HepG2 (cell line): Measurements from ENCODE around the gene ZNF341. TPM values are rescaled to one million over a fixed set of nuclear protein-coding genes. Genes with fewer than 3 reads are reported as not detected.

Experiments
- EHMT2 ChIP-seq: fragments of 200-600 bp; sonication (generic); IDR thresholded peaks from 2 replicates; pipeline ENCODE4 v1.7.0; 2017; ENCODE audit warnings: antibody characterized with exemption, low read depth, low read length, borderline replicate concordance
- HDAC1 ChIP-seq: sonication (generic); formaldehyde crosslinking; IDR thresholded peaks from 2 replicates; pipeline ENCODE4 v1.5.1; 2020; ENCODE audit warnings: mild to moderate bottlenecking, missing genetic modification reagents
- KDM1A ChIP-seq: IDR thresholded peaks from 2 replicates; pipeline ENCODE4 v1.6.1; 2016; ENCODE audit warnings: missing compliant biosample characterization
- KMT2A ChIP-seq: sonication (generic); formaldehyde crosslinking; IDR thresholded peaks from 2 replicates; pipeline ENCODE4 v1.4.0; 2020; ENCODE audit warnings: missing genetic modification reagents
- MEF2D ChIP-seq: sonication (generic); formaldehyde crosslinking; IDR thresholded peaks from 2 replicates; pipeline ENCODE4 v1.5.1; 2020; ENCODE audit warnings: mild to moderate bottlenecking, missing genetic modification reagents
- POGZ ChIP-seq: sonication (generic); formaldehyde crosslinking; IDR thresholded peaks from 2 replicates; pipeline ENCODE4 v1.4.0; 2020; ENCODE audit warnings: mild to moderate bottlenecking, missing genetic modification reagents
- PRPF4 ChIP-seq: fragments of 200-400 bp; formaldehyde crosslinking; IDR thresholded peaks from 2 replicates; pipeline ENCODE4 v1.6.1; 2016; ENCODE audit warnings: low read length, low read depth; ENCODE audit not compliant: poor library complexity, severe bottlenecking
- SKI ChIP-seq: fragments of 450-650 bp; IDR thresholded peaks from one replicate; pipeline ENCODE4 v1.6.1; 2018; ENCODE audit warnings: mild to moderate bottlenecking; ENCODE audit not compliant: partially characterized antibody
- TEAD3 ChIP-seq: optimal IDR thresholded peaks from 2 replicates; pipeline ENCODE3; 2016; ENCODE audit warnings: borderline replicate concordance
- WIZ ChIP-seq: sonication (generic); formaldehyde crosslinking; IDR thresholded peaks from 2 replicates; pipeline ENCODE4 v1.5.1; 2020; ENCODE audit warnings: mild to moderate bottlenecking, missing genetic modification reagents
- ZNF20 ChIP-seq: sonication (generic); formaldehyde crosslinking; IDR thresholded peaks from 2 replicates; pipeline ENCODE4 v1.4.0; 2020; ENCODE audit warnings: mild to moderate bottlenecking, moderate library complexity, missing genetic modification reagents
- ZNF263 ChIP-seq: sonication (generic); formaldehyde crosslinking; IDR thresholded peaks from 2 replicates; pipeline ENCODE4 v1.4.0; 2020; ENCODE audit warnings: missing genetic modification reagents
- ZNF460 ChIP-seq: sonication (generic); formaldehyde crosslinking; IDR thresholded peaks from 2 replicates; pipeline ENCODE4 v1.5.1; 2020; ENCODE audit warnings: missing genetic modification reagents, mild to moderate bottlenecking, borderline replicate concordance
- ZNF589 ChIP-seq: sonication (generic); formaldehyde crosslinking; conservative IDR thresholded peaks from 2 replicates; pipeline ENCODE4 v1.8.0; 2022; ENCODE audit warnings: mild to moderate bottlenecking, moderate library complexity, missing genetic modification reagents
- polyA plus RNA-seq, 8 experiments: library from polyadenylated mRNA; depleted of rRNA in 3 of 8; stranded (reverse) in 7 of 8; unstranded in 1 of 8; fragments of >200 nt; fragmentation: Illumina TruSeq in 4 of 8; extraction: Trizol in 4 of 8; gene quantifications; 2 replicates each; pipeline versions ENCODE4 v1.2.1 to v1.2.3, GENCODE V29; 2011 to 2016; ENCODE audit warnings: low read depth in 4 of 8, missing spikeins in 1 of 8, mixed read lengths in 1 of 8; ENCODE audit not compliant: insufficient read depth in 1 of 8
- total RNA-seq, 5 experiments: library from RNA; depleted of rRNA; stranded (reverse); fragments of >200 nt; fragmentation: Illumina TruSeq; extraction: Trizol; gene quantifications; 2 replicates each; pipeline ENCODE4 v1.2.3, GENCODE V29; 2016; ENCODE audit warnings: low read depth in 1 of 5
- TF ChIP-seq, protein P1 (sequence below): sonication (generic); formaldehyde crosslinking; IDR thresholded peaks from 2 replicates; pipeline ENCODE4 v1.4.0; 2020; ENCODE audit warnings: mild to moderate bottlenecking, missing genetic modification reagents
- TF ChIP-seq, protein P2 (sequence below): sonication (generic); formaldehyde crosslinking; IDR thresholded peaks from 2 replicates; pipeline ENCODE4 v1.4.0; 2020; ENCODE audit warnings: missing genetic modification reagents, borderline replicate concordance
- TF ChIP-seq, protein P3 (sequence below): IDR thresholded peaks from 2 replicates; pipeline ENCODE4 v1.6.1; 2016; ENCODE audit warnings: missing genetic modification reagents, missing compliant biosample characterization
- TF ChIP-seq, protein P4 (sequence below): sonication (generic); formaldehyde crosslinking; IDR thresholded peaks from 2 replicates; pipeline ENCODE4 v1.5.0; 2020; ENCODE audit warnings: mild to moderate bottlenecking, missing genetic modification reagents, moderate library complexity

Gene ZNF341
- total and polyA plus RNA-seq, 2 of the 13 experiments (the other 11 are each of a cell fraction or from before 2014, with no cell fraction given) = 1.1 to 2.2 TPM

DNA sequence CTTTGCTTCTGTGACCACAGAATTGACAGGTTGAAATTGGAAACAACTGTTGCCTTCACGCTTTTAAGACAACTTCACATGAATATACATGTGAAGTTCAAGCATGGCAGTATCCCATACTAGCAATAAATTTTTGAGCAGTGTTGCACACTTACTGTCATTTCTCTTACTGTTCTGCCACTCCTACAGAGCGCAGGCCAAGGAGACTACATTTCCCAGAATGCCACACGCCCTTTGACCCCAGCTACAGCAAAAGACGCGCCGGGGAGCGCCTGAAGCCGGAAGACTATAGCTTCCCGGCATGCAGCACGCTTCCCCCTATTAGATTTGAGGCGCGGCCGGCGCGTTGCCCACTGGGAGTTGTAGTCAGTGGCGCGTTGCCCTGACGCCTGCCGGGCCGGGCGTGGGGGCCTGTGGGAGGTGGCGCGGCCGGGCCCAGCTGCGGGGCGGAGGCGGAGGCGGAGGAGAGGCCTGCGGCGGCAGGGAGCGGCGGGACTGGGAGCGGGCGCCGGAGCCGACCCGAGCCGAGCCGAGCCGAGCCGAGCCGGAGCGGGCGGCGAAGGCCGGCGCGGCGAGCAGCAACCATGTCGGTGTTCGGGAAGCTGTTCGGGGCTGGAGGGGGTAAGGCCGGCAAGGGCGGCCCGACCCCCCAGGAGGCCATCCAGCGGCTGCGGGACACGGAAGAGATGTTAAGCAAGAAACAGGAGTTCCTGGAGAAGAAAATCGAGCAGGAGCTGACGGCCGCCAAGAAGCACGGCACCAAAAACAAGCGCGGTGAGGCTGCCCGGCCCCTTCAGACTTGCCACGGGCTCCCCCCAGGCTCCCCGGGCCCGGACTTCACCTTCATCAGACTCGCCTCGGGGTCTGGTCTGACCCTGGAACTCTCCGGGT is 79.3 kb downstream of the ZNF341 start, which contains the start of gene CHMP4B (continued):
- TF ChIP-seq, protein P1, sequence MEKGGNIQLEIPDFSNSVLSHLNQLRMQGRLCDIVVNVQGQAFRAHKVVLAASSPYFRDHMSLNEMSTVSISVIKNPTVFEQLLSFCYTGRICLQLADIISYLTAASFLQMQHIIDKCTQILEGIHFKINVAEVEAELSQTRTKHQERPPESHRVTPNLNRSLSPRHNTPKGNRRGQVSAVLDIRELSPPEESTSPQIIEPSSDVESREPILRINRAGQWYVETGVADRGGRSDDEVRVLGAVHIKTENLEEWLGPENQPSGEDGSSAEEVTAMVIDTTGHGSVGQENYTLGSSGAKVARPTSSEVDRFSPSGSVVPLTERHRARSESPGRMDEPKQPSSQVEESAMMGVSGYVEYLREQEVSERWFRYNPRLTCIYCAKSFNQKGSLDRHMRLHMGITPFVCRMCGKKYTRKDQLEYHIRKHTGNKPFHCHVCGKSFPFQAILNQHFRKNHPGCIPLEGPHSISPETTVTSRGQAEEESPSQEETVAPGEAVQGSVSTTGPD (CRISPR knock-in tag) = no peak; the same call in 1 of the 2 replicates
- peak; percentile 66; the same call in 1 of the 2 replicates for TF ChIP-seq KMT2A (CRISPR knock-in tag)
- peak; percentile 90 for TF ChIP-seq POGZ (CRISPR knock-in tag)
- peak; percentile 97 for TF ChIP-seq HDAC1 (CRISPR knock-in tag)
- no peak for TF ChIP-seq ZNF589
- TF ChIP-seq, protein P2, sequence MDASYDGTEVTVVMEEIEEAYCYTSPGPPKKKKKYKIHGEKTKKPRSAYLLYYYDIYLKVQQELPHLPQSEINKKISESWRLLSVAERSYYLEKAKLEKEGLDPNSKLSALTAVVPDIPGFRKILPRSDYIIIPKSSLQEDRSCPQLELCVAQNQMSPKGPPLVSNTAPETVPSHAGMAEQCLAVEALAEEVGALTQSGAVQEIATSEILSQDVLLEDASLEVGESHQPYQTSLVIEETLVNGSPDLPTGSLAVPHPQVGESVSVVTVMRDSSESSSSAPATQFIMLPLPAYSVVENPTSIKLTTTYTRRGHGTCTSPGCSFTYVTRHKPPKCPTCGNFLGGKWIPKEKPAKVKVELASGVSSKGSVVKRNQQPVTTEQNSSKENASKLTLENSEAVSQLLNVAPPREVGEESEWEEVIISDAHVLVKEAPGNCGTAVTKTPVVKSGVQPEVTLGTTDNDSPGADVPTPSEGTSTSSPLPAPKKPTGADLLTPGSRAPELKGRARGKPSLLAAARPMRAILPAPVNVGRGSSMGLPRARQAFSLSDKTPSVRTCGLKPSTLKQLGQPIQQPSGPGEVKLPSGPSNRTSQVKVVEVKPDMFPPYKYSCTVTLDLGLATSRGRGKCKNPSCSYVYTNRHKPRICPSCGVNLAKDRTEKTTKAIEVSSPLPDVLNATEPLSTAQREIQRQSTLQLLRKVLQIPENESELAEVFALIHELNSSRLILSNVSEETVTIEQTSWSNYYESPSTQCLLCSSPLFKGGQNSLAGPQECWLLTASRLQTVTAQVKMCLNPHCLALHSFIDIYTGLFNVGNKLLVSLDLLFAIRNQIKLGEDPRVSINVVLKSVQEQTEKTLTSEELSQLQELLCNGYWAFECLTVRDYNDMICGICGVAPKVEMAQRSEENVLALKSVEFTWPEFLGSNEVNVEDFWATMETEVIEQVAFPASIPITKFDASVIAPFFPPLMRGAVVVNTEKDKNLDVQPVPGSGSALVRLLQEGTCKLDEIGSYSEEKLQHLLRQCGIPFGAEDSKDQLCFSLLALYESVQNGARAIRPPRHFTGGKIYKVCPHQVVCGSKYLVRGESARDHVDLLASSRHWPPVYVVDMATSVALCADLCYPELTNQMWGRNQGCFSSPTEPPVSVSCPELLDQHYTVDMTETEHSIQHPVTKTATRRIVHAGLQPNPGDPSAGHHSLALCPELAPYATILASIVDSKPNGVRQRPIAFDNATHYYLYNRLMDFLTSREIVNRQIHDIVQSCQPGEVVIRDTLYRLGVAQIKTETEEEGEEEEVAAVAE (CRISPR knock-in tag) = peak; percentile 97
- no peak; the same call in 1 of the 2 replicates for TF ChIP-seq ZNF460 (CRISPR knock-in tag)
- TF ChIP-seq EHMT2 = no peak
- no peak for TF ChIP-seq ZNF20 (CRISPR knock-in tag)
- TF ChIP-seq, protein P3, sequence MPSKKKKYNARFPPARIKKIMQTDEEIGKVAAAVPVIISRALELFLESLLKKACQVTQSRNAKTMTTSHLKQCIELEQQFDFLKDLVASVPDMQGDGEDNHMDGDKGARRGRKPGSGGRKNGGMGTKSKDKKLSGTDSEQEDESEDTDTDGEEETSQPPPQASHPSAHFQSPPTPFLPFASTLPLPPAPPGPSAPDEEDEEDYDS (CRISPR knock-in tag) = peak; percentile 82; the same call in 1 of the 2 replicates
- no peak for TF ChIP-seq WIZ (CRISPR knock-in tag)
- TF ChIP-seq MEF2D = no peak
- TF ChIP-seq, protein P4, sequence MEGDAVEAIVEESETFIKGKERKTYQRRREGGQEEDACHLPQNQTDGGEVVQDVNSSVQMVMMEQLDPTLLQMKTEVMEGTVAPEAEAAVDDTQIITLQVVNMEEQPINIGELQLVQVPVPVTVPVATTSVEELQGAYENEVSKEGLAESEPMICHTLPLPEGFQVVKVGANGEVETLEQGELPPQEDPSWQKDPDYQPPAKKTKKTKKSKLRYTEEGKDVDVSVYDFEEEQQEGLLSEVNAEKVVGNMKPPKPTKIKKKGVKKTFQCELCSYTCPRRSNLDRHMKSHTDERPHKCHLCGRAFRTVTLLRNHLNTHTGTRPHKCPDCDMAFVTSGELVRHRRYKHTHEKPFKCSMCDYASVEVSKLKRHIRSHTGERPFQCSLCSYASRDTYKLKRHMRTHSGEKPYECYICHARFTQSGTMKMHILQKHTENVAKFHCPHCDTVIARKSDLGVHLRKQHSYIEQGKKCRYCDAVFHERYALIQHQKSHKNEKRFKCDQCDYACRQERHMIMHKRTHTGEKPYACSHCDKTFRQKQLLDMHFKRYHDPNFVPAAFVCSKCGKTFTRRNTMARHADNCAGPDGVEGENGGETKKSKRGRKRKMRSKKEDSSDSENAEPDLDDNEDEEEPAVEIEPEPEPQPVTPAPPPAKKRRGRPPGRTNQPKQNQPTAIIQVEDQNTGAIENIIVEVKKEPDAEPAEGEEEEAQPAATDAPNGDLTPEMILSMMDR = no peak
- TF ChIP-seq SKI = peak; percentile 83
- TF ChIP-seq TEAD3 (CRISPR knock-in tag) = peak; percentile 95
- TF ChIP-seq KDM1A = no peak
- TF ChIP-seq ZNF263 (CRISPR knock-in tag) = no peak
- no peak for TF ChIP-seq PRPF4
